GM23338 (cell line): Measurements from ENCODE around the gene PEAR1. TPM values are rescaled to one million over a fixed set of nuclear protein-coding genes. Genes with fewer than 3 reads are reported as not detected.

Experiments used
- ATAC-seq: fragments of 200-7000 bp; cut with Tn5 transposase; 3 replicates; pipeline ENCODE4 v1.9.1; 2020
- DNase-seq: peaks from one replicate; pipeline ENCODE4 v3.0.0-alpha.2; 2015; ENCODE audit warnings: low spot score
- H2AFZ ChIP-seq: fragments of 200-600 bp; sonication (generic); 2 replicates; pipeline ENCODE4 v1.8.0; 2016; ENCODE audit warnings: antibody characterized with exemption, mild to moderate bottlenecking, moderate library complexity
- H3F3A ChIP-seq: fragments of 200-600 bp; sonication (generic); replicated peaks from 2 replicates; pipeline ENCODE4 v1.8.0; 2017; ENCODE audit warnings: antibody characterized with exemption, mixed run types, low read depth
- H3K27ac ChIP-seq: fragments of 200-600 bp; sonication (generic); 2 replicates; pipeline ENCODE4 v1.6.1; 2016; ENCODE audit warnings: low read depth
- H3K27me3 ChIP-seq: fragments of 200-600 bp; sonication (generic); 2 replicates; pipeline ENCODE4 v1.8.0; 2016; ENCODE audit warnings: mild to moderate bottlenecking, mixed run types, moderate library complexity; ENCODE audit not compliant: insufficient read depth
- H3K36me3 ChIP-seq: fragments of 200-600 bp; sonication (generic); 2 replicates; pipeline ENCODE4 v1.8.0; 2016; ENCODE audit warnings: mild to moderate bottlenecking; ENCODE audit not compliant: insufficient read depth
- H3K4me1 ChIP-seq: fragments of 200-600 bp; sonication (generic); 2 replicates; pipeline ENCODE4 v1.8.0; 2016; ENCODE audit warnings: mild to moderate bottlenecking, moderate library complexity; ENCODE audit not compliant: insufficient read depth
- H3K4me2 ChIP-seq: fragments of 200-600 bp; sonication (generic); 2 replicates; pipeline ENCODE4 v1.7.1; 2017; ENCODE audit warnings: mixed run types
- H3K4me3 ChIP-seq: fragments of 200-600 bp; sonication (generic); 2 replicates; pipeline ENCODE4 v1.6.1; 2016; ENCODE audit warnings: mixed run types
- H3K79me2 ChIP-seq: fragments of 200-600 bp; sonication (generic); replicated peaks from 2 replicates; pipeline ENCODE4 v1.8.0; 2017; ENCODE audit warnings: mild to moderate bottlenecking; ENCODE audit not compliant: insufficient read depth
- H3K9me2 ChIP-seq: fragments of 200-600 bp; sonication (generic); 2 replicates; pipeline ENCODE4 v1.8.0; 2017; ENCODE audit not compliant: insufficient read depth
- H4K20me1 ChIP-seq: fragments of 200-600 bp; sonication (generic); replicated peaks from 2 replicates; pipeline ENCODE4 v1.8.0; 2017; ENCODE audit warnings: mild to moderate bottlenecking; ENCODE audit not compliant: insufficient read depth
- H3K27ac Mint-ChIP-seq: 2 replicates; pipeline ENCODE4 v1.8.0; 2020; ENCODE audit warnings: inconsistent platforms, mild to moderate bottlenecking, moderate library complexity, mixed read lengths
- H3K27me3 Mint-ChIP-seq: 3 replicates; pipeline ENCODE4 v1.8.0; 2022; ENCODE audit warnings: low read depth, mild to moderate bottlenecking, moderate library complexity, mixed read lengths, inconsistent platforms; ENCODE audit not compliant: insufficient read depth, poor library complexity
- H3K36me3 Mint-ChIP-seq: 3 replicates; pipeline ENCODE4 v1.8.0; 2021; ENCODE audit warnings: low read depth, mild to moderate bottlenecking, inconsistent platforms, moderate library complexity, mixed read lengths
- H3K4me1 Mint-ChIP-seq: 3 replicates; pipeline ENCODE4 v1.8.0; 2020; ENCODE audit warnings: mild to moderate bottlenecking, inconsistent platforms, mixed read lengths
- H3K4me3 Mint-ChIP-seq: 3 replicates; pipeline ENCODE4 v1.8.0; 2021; ENCODE audit warnings: moderate library complexity, mild to moderate bottlenecking, inconsistent platforms, mixed read lengths
- H3K9me3 Mint-ChIP-seq: 3 replicates; pipeline ENCODE4 v1.8.0; 2020; ENCODE audit warnings: moderate library complexity, mild to moderate bottlenecking, inconsistent platforms, mixed read lengths
- CREB1 ChIP-seq: fragments of 250-450 bp; sonication (Bioruptor Pico); IDR thresholded peaks from 2 replicates; pipeline ENCODE4 v1.5.0; 2020; ENCODE audit warnings: low read depth, mild to moderate bottlenecking, moderate library complexity
- EZH2phosphoT487 ChIP-seq: fragments of 200-600 bp; sonication (generic); IDR thresholded peaks from one replicate; pipeline ENCODE4 v1.8.1; 2018; ENCODE audit warnings: antibody characterized with exemption; ENCODE audit not compliant: unreplicated experiment
- NANOG ChIP-seq: IDR thresholded peaks from 2 replicates; pipeline ENCODE4 v1.6.1; 2016; ENCODE audit warnings: antibody characterized with exemption, borderline replicate concordance
- STAT1 ChIP-seq: IDR thresholded peaks from one replicate; pipeline ENCODE4 v1.6.1; 2016; ENCODE audit warnings: antibody characterized with exemption; ENCODE audit not compliant: unreplicated experiment
- ZNF114 ChIP-seq: fragments of 250-450 bp; sonication (Bioruptor Pico); IDR thresholded peaks from 2 replicates; pipeline ENCODE4 v1.5.0; 2020; ENCODE audit warnings: mild to moderate bottlenecking, moderate library complexity
- polyA plus RNA-seq: library from polyadenylated mRNA; unstranded; fragments of >200 nt; fragmentation: Nextera tagmentation; extraction: Ambion mirVana; gene quantifications from 2 replicates; pipeline ENCODE4 v1.2.1, GENCODE V29; 2016
- total RNA-seq: library from RNA; depleted of rRNA; stranded (reverse); fragments of >200 nt; shearing (Covaris generic); gene quantifications from 2 replicates; pipeline ENCODE4 v1.2.3, GENCODE V29; 2014
- TF ChIP-seq, protein P1 (sequence below): fragments of 250-450 bp; sonication (Bioruptor Pico); IDR thresholded peaks from 2 replicates; pipeline ENCODE4 v1.5.0; 2020; ENCODE audit warnings: mild to moderate bottlenecking, moderate library complexity
- TF ChIP-seq, protein P2 (sequence below): IDR thresholded peaks from 2 replicates; pipeline ENCODE4 v1.6.1; 2016; ENCODE audit warnings: antibody characterized with exemption
- TF ChIP-seq, protein P3 (sequence below): IDR thresholded peaks from one replicate; pipeline ENCODE4 v1.6.1; 2018; ENCODE audit warnings: antibody characterized with exemption; ENCODE audit not compliant: unreplicated experiment
- TF ChIP-seq, protein P4 (sequence below), 2 experiments: fragments of 200-600 bp in 1 of 2; sonication (generic) in 1 of 2; conservative IDR thresholded peaks; 2 replicates each; pipeline versions ENCODE4 v1.5.1 to v1.6.1; 2016 to 2017; ENCODE audit warnings: antibody characterized with exemption in 2 of 2, low read depth in 2 of 2, mild to moderate bottlenecking in 2 of 2, moderate library complexity in 1 of 2

PEAR1 gene
- total and polyA plus RNA-seq, 2 experiments from 2014 or later, result 0.28 to 0.47 TPM

DNA sequence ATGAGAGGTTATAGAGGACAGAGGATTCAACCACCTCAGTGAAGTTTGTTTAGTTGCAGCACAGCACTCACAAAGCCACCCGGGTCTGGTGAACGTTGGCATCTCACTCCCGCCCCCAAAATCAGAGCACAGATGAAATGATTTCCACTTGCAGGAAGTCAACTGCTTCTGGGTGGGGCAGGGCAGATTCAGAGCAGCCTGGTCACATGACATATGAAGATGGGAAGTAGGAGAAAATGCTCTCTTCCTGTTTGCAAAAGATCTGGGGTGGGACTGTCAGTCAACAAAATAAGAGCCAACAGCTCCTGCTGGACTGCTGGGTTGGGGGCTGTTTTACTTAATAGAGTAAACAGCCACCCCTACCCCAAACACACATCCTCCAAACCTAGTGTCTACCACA lies 70.1 kb downstream of the PEAR1 start:
- Histone ChIP-seq H3K9me2 (no peaks in the 10 kb centered on the region), H3K4me2 (no peak overlapping the region), H3K36me3 (peaks cover 11% of the 10 kb centered on the region), H4K20me1 (no peaks in the 10 kb centered on the region), H3K4me1 (no peaks in the 10 kb centered on the region), H2AFZ (no peak overlapping the region), H3K27ac (no peak overlapping the region), H3F3A (no peaks in the 10 kb centered on the region), H3K79me2 (no peaks in the 10 kb centered on the region), H3K27me3 (no peaks in the 10 kb centered on the region), H3K4me3 (no peak overlapping the region)
- no peaks in the 10 kb centered on the region for H3K4me1 Mint-ChIP-seq
- DNase-seq (no peak), ATAC-seq (no peak)
- H3K9me3 Mint-ChIP-seq, result no peaks in the 10 kb centered on the region
- peaks cover 50% of the 10 kb centered on the region for H3K36me3 Mint-ChIP-seq
- no peak overlapping the region for H3K4me3 Mint-ChIP-seq
- TF ChIP-seq, protein P1, sequence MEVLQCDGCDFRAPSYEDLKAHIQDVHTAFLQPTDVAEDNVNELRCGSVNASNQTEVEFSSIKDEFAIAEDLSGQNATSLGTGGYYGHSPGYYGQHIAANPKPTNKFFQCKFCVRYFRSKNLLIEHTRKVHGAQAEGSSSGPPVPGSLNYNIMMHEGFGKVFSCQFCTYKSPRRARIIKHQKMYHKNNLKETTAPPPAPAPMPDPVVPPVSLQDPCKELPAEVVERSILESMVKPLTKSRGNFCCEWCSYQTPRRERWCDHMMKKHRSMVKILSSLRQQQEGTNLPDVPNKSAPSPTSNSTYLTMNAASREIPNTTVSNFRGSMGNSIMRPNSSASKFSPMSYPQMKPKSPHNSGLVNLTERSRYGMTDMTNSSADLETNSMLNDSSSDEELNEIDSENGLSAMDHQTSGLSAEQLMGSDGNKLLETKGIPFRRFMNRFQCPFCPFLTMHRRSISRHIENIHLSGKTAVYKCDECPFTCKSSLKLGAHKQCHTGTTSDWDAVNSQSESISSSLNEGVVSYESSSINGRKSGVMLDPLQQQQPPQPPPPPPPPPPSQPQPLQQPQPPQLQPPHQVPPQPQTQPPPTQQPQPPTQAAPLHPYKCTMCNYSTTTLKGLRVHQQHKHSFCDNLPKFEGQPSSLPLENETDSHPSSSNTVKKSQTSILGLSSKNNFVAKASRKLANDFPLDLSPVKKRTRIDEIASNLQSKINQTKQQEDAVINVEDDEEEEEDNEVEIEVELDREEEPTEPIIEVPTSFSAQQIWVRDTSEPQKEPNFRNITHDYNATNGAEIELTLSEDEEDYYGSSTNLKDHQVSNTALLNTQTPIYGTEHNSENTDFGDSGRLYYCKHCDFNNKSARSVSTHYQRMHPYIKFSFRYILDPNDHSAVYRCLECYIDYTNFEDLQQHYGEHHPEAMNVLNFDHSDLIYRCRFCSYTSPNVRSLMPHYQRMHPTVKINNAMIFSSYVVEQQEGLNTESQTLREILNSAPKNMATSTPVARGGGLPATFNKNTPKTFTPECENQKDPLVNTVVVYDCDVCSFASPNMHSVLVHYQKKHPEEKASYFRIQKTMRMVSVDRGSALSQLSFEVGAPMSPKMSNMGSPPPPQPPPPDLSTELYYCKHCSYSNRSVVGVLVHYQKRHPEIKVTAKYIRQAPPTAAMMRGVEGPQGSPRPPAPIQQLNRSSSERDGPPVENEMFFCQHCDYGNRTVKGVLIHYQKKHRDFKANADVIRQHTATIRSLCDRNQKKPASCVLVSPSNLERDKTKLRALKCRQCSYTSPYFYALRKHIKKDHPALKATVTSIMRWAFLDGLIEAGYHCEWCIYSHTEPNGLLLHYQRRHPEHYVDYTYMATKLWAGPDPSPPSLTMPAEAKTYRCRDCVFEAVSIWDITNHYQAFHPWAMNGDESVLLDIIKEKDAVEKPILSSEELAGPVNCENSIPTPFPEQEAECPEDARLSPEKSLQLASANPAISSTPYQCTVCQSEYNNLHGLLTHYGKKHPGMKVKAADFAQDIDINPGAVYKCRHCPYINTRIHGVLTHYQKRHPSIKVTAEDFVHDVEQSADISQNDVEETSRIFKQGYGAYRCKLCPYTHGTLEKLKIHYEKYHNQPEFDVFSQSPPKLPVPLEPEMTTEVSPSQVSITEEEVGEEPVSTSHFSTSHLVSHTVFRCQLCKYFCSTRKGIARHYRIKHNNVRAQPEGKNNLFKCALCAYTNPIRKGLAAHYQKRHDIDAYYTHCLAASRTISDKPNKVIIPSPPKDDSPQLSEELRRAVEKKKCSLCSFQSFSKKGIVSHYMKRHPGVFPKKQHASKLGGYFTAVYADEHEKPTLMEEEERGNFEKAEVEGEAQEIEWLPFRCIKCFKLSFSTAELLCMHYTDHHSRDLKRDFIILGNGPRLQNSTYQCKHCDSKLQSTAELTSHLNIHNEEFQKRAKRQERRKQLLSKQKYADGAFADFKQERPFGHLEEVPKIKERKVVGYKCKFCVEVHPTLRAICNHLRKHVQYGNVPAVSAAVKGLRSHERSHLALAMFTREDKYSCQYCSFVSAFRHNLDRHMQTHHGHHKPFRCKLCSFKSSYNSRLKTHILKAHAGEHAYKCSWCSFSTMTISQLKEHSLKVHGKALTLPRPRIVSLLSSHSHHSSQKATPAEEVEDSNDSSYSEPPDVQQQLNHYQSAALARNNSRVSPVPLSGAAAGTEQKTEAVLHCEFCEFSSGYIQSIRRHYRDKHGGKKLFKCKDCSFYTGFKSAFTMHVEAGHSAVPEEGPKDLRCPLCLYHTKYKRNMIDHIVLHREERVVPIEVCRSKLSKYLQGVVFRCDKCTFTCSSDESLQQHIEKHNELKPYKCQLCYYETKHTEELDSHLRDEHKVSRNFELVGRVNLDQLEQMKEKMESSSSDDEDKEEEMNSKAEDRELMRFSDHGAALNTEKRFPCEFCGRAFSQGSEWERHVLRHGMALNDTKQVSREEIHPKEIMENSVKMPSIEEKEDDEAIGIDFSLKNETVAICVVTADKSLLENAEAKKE (CRISPR knock-in tag), result no peak
- TF ChIP-seq EZH2phosphoT487, result no peak
- no peak for TF ChIP-seq CREB1 (CRISPR knock-in tag)
- no peak for TF ChIP-seq NANOG
- TF ChIP-seq, protein P2, sequence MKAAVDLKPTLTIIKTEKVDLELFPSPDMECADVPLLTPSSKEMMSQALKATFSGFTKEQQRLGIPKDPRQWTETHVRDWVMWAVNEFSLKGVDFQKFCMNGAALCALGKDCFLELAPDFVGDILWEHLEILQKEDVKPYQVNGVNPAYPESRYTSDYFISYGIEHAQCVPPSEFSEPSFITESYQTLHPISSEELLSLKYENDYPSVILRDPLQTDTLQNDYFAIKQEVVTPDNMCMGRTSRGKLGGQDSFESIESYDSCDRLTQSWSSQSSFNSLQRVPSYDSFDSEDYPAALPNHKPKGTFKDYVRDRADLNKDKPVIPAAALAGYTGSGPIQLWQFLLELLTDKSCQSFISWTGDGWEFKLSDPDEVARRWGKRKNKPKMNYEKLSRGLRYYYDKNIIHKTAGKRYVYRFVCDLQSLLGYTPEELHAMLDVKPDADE, result no peak
- TF ChIP-seq, protein P3, sequence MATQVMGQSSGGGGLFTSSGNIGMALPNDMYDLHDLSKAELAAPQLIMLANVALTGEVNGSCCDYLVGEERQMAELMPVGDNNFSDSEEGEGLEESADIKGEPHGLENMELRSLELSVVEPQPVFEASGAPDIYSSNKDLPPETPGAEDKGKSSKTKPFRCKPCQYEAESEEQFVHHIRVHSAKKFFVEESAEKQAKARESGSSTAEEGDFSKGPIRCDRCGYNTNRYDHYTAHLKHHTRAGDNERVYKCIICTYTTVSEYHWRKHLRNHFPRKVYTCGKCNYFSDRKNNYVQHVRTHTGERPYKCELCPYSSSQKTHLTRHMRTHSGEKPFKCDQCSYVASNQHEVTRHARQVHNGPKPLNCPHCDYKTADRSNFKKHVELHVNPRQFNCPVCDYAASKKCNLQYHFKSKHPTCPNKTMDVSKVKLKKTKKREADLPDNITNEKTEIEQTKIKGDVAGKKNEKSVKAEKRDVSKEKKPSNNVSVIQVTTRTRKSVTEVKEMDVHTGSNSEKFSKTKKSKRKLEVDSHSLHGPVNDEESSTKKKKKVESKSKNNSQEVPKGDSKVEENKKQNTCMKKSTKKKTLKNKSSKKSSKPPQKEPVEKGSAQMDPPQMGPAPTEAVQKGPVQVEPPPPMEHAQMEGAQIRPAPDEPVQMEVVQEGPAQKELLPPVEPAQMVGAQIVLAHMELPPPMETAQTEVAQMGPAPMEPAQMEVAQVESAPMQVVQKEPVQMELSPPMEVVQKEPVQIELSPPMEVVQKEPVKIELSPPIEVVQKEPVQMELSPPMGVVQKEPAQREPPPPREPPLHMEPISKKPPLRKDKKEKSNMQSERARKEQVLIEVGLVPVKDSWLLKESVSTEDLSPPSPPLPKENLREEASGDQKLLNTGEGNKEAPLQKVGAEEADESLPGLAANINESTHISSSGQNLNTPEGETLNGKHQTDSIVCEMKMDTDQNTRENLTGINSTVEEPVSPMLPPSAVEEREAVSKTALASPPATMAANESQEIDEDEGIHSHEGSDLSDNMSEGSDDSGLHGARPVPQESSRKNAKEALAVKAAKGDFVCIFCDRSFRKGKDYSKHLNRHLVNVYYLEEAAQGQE, result no peak
- TF ChIP-seq STAT1, result no peak
- TF ChIP-seq, protein P4, sequence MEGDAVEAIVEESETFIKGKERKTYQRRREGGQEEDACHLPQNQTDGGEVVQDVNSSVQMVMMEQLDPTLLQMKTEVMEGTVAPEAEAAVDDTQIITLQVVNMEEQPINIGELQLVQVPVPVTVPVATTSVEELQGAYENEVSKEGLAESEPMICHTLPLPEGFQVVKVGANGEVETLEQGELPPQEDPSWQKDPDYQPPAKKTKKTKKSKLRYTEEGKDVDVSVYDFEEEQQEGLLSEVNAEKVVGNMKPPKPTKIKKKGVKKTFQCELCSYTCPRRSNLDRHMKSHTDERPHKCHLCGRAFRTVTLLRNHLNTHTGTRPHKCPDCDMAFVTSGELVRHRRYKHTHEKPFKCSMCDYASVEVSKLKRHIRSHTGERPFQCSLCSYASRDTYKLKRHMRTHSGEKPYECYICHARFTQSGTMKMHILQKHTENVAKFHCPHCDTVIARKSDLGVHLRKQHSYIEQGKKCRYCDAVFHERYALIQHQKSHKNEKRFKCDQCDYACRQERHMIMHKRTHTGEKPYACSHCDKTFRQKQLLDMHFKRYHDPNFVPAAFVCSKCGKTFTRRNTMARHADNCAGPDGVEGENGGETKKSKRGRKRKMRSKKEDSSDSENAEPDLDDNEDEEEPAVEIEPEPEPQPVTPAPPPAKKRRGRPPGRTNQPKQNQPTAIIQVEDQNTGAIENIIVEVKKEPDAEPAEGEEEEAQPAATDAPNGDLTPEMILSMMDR (conservative IDR thresholded peaks at IDR 0.05; ENCODE audit: low read depth in 2 of 2), result no peak
- no peak for TF ChIP-seq ZNF114 (CRISPR knock-in tag)
- peaks cover 7% of the 10 kb centered on the region for H3K27me3 Mint-ChIP-seq
- no peak overlapping the region for H3K27ac Mint-ChIP-seq
